ENCODE results near the gene PLA2G15. TPM values are rescaled to one million over a fixed set of nuclear protein-coding genes. Genes with fewer than 3 reads are reported as not detected.

PLA2G15 gene
- polyA plus RNA-seq, 1 of the 3 experiments (the other 2 are of a cell fraction) = 23.9 TPM

DNA sequence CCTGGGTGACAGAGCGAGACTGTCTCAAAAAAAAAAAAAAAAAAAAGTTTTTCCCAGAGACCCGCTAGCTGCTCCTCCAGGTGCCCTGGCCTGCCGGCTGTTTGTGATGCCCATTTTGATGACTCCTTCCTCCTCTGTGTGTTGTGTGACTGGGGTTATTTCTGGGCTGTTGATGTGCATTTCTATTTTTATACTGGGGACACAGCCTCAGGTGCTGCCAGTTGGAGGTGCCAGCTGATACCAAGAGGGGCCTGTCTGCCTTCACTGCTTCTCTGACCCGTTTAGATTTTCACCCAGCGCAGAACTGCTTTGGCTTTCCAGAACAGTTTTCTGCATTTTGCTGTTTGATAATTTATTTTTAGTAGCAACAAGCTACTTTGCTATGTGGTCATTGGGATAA lies 6.7 kb downstream of the PLA2G15 start:
- Histone ChIP-seq H3K4me2 (no peak overlapping the region), H3F3A (replicated peaks; ENCODE audit: insufficient read depth) (peaks cover under 1% of the 10 kb centered on the region), H3K27me3 (ENCODE audit: insufficient read depth) (no peaks in the 10 kb centered on the region), H4K20me1 (ENCODE audit: insufficient read depth) (no peaks in the 10 kb centered on the region), H3K4me3 (ENCODE audit: low read depth in 2 of 2, low read length in 1 of 2) (no peak overlapping the region), H3K9me3 (no peaks in the 10 kb centered on the region), H3K36me3 (replicated peaks in 1 of 2; ENCODE audit: control insufficient read depth in 1 of 2, insufficient read depth in 2 of 2, low read length in 1 of 2) (peaks cover 8 to 13% of the 10 kb centered on the region in 2 experiments), H3K79me2 (ENCODE audit: insufficient read depth) (no peaks in the 10 kb centered on the region; the same call in none of the 2 replicates), H3K4me1 (ENCODE audit: control insufficient read depth in 1 of 2, insufficient read depth in 2 of 2, low read depth in 1 of 2, low read length in 1 of 2) (no peaks in the 10 kb centered on the region; a peak in 1 of 4 replicates), H3K9me2 (no peaks in the 10 kb centered on the region), H3K9ac (no peak overlapping the region), H3K27ac (ENCODE audit: low read depth in 2 of 2, low read length in 1 of 2) (no peak overlapping the region), H2AFZ (ENCODE audit: low read depth) (no peak overlapping the region)
- DNase-seq = no peak
- POLR2A ChIA-PET = no interaction called here
- 93% methylated on average over 5 of the region's 5 CpGs for WGBS (ENCODE audit: low lambda C conversion rate)
- CTCF ChIA-PET = interaction anchor here (0.9 to 9.0 kb wide), 5 partner anchors 10 to 158 kb away, joined by 3 to 92 read pairs (median 3); partner anchors contain the start of genes PRMT7, SLC7A6 and SLC7A6OS
- TF ChIP-seq NFIC (IDR thresholded peaks at IDR 0.05; ENCODE audit: borderline replicate concordance) (no peak), ELF1 (IDR thresholded peaks at IDR 0.05) (no peak), FOXM1 (IDR thresholded peaks at IDR 0.05; ENCODE audit: low read depth) (no peak), NRF1 (IDR thresholded peaks at IDR 0.05; ENCODE audit: low read depth, low read length) (no peak), CTCF (IDR thresholded peaks at IDR 0.05) (no peak), POLR2AphosphoS5 (IDR thresholded peaks at IDR 0.05; ENCODE audit: low read depth, low read length) (no peak), USF2 (IDR thresholded peaks at IDR 0.05; ENCODE audit: borderline replicate concordance, low read depth, low read length) (no peak), RCOR1 (IDR thresholded peaks at IDR 0.05; ENCODE audit: low read length) (no peak), EZH2phosphoT487 (IDR thresholded peaks at IDR 0.05; ENCODE audit: borderline replicate concordance, low read depth) (no peak), YY1 (IDR thresholded peaks at IDR 0.05; ENCODE audit: low read depth) (no peak), USF1 (IDR thresholded peaks at IDR 0.05; ENCODE audit: borderline replicate concordance, low read depth) (no peak), IRF3 (IDR thresholded peaks at IDR 0.05; ENCODE audit: low read depth, low read length) (no peak)

DNA sequence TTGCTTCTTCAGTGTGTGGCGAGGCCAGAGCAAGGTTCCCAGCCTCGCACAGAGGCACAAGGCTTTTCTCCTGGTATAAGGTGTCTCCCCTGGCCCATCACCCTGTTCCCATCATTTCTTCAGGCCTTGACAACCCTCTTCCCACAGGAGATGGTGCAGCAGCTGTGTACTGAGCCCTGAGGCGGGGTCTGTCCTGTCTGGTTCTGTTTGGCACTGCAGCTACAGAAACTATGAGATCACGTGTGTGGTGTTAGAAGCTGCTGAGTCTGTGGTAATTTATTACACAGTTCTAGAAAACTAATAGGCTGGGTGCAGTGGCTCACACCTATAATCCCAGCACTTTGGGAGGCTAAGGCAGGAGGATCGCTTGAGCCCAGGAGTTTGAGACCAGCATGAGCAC lies 7.2 kb downstream of the PLA2G15 start:
- Histone ChIP-seq H3F3A (replicated peaks; ENCODE audit: insufficient read depth) (peaks cover 6% of the 10 kb centered on the region), H3K9ac (no peak overlapping the region), H3K79me2 (ENCODE audit: insufficient read depth) (no peaks in the 10 kb centered on the region; the same call in none of the 2 replicates), H3K9me3 (no peaks in the 10 kb centered on the region), H3K27me3 (ENCODE audit: insufficient read depth) (no peaks in the 10 kb centered on the region), H3K36me3 (replicated peaks in 1 of 2; ENCODE audit: control insufficient read depth in 1 of 2, insufficient read depth in 2 of 2, low read length in 1 of 2) (peaks cover 8 to 13% of the 10 kb centered on the region in 2 experiments), H3K9me2 (no peaks in the 10 kb centered on the region), H4K20me1 (ENCODE audit: insufficient read depth) (no peaks in the 10 kb centered on the region), H3K4me3 (ENCODE audit: low read depth in 2 of 2, low read length in 1 of 2) (no peak overlapping the region), H3K27ac (ENCODE audit: low read depth in 2 of 2, low read length in 1 of 2) (no peak overlapping the region), H3K4me1 (ENCODE audit: control insufficient read depth in 1 of 2, insufficient read depth in 2 of 2, low read depth in 1 of 2, low read length in 1 of 2) (peaks cover 0 to under 1% of the 10 kb centered on the region in 2 experiments; a peak in 2 of 4 replicates), H2AFZ (ENCODE audit: low read depth) (no peak overlapping the region), H3K4me2 (no peak overlapping the region)
- TF ChIP-seq REST (IDR thresholded peaks at IDR 0.05; ENCODE audit: low read depth, low read length) (no peak), EZH2phosphoT487 (IDR thresholded peaks at IDR 0.05; ENCODE audit: borderline replicate concordance, low read depth) (no peak), IRF3 (IDR thresholded peaks at IDR 0.05; ENCODE audit: low read depth, low read length) (no peak), FOXJ3 (CRISPR knock-in tag; IDR thresholded peaks at IDR 0.05) (no peak), MXI1 (IDR thresholded peaks at IDR 0.05; ENCODE audit: low read depth, low read length) (no peak)
- ChIA-PET POLR2A (no interaction called here), CTCF (interaction anchor here (0.9 to 9.0 kb wide), 5 partner anchors 10 to 159 kb away, joined by 3 to 92 read pairs (median 3); partner anchors contain the start of genes PRMT7, SLC7A6 and SLC7A6OS)
- WGBS (ENCODE audit: low lambda C conversion rate) = 89% methylated on average over 5 of the region's 5 CpGs
- DNase-seq = no peak
